HCT116 (cell line): Measurements from ENCODE around the gene MMEL1. TPM values are rescaled to one million over a fixed set of nuclear protein-coding genes. Genes with fewer than 3 reads are reported as not detected.

ENCODE experiments used
- ATAC-seq: fragments of 200-7000 bp; cut with Tn5 transposase; 2 replicates; pipeline ENCODE4 v1.9.1; 2020; ENCODE audit warnings: mild to moderate bottlenecking, moderate library complexity
- BruUV-seq: library from RNA; stranded (reverse); fragments of 400-500 nt; replicated peaks from 2 replicates; lab custom pipeline; 2021; lab: Mats Ljungman, UMichigan
- CTCF ChIA-PET: fragments of 300-600 bp; sonication (Branson Sonifier 250); formaldehyde crosslinking; loops from one replicate; lab custom pipeline; 2021; ENCODE audit warnings: antibody characterized with exemption; lab: Charles Lee
- POLR2A ChIA-PET: fragments of 300-600, 350-600 bp; sonication (Branson Sonifier 250); formaldehyde crosslinking; loops from one replicate; lab custom pipeline; 2021; ENCODE audit warnings: antibody characterized with exemption; lab: Charles Lee
- RAD21 ChIA-PET, 2 experiments: fragments of 300-600 bp; sonication (Branson Sonifier 250); formaldehyde crosslinking; loops; one replicate each; lab custom pipeline; 2023; ENCODE audit warnings: low total read pairs in 2 of 2; ENCODE audit not compliant: uncharacterized antibody in 2 of 2, unreplicated experiment in 2 of 2, low non-redundant PET in 1 of 2; lab: Charles Lee
- DNase-seq: peaks from one replicate; pipeline ENCODE4 v3.0.0-alpha.2; 2010; ENCODE audit warnings: low read depth, low spot score
- H2AFZ ChIP-seq: fragments of 200-600 bp; shearing (Covaris generic), sonication (generic); 2 replicates; pipeline ENCODE4 v1.6.1; 2017; ENCODE audit warnings: low read depth, mixed run types, mixed read lengths, antibody characterized with exemption, low read length; ENCODE audit not compliant: poor library complexity, severe bottlenecking
- H3K27ac ChIP-seq: 2 replicates; pipeline ENCODE4 v1.5.1; 2012; ENCODE audit warnings: low read depth, low read length
- H3K27me3 ChIP-seq: fragments of 200-600 bp; sonication (generic); 2 replicates; pipeline ENCODE4 v1.6.1; 2016; ENCODE audit warnings: mixed run types, low read length, mixed read lengths; ENCODE audit not compliant: insufficient read depth
- H3K36me3 ChIP-seq, 2 experiments: fragments of 200-500 bp in 1 of 2; fragments of 200-600 bp in 1 of 2; sonication (Bioruptor generic) in 1 of 2; sonication (generic) in 1 of 2; 2 replicates each; pipeline versions ENCODE4 v1.5.1 to v1.6.1; 2014 to 2016; ENCODE audit warnings: low read length in 2 of 2, inconsistent platforms in 1 of 2, mixed read lengths in 1 of 2, mixed run types in 1 of 2; ENCODE audit not compliant: insufficient read depth in 2 of 2, control insufficient read depth in 1 of 2
- H3K4me1 ChIP-seq, 2 experiments: fragments of 200-600 bp in 1 of 2; sonication (generic) in 1 of 2; 2 replicates each; pipeline versions ENCODE4 v1.5.1 to v1.6.1; 2012 to 2017; ENCODE audit warnings: low read length in 2 of 2, inconsistent platforms in 1 of 2, mild to moderate bottlenecking in 1 of 2, mixed read lengths in 1 of 2, mixed run types in 1 of 2, moderate library complexity in 1 of 2; ENCODE audit not compliant: insufficient read depth in 2 of 2, control insufficient read depth in 1 of 2
- H3K4me2 ChIP-seq: fragments of 200-600 bp; sonication (generic); 2 replicates; pipeline ENCODE4 v1.6.1; 2017; ENCODE audit warnings: mixed run types, low read length, mixed read lengths
- H3K4me3 ChIP-seq, 2 experiments: fragments of 200-600 bp in 1 of 2; sonication (generic) in 1 of 2; replicated peaks in 1 of 2; 2 replicates each; pipeline ENCODE4 v1.5.1; 2011 to 2016; ENCODE audit warnings: low read length in 2 of 2, control low read depth in 1 of 2, low read depth in 1 of 2, mild to moderate bottlenecking in 1 of 2, mixed read lengths in 1 of 2, mixed run types in 1 of 2
- H3K79me2 ChIP-seq: fragments of 200-600 bp; sonication (generic); 2 replicates; pipeline ENCODE4 v1.6.1; 2017; ENCODE audit warnings: mild to moderate bottlenecking, mixed run types, low read length, moderate library complexity, mixed read lengths; ENCODE audit not compliant: insufficient read depth
- H3K9ac ChIP-seq: fragments of 200-600 bp; sonication (generic); 2 replicates; pipeline ENCODE4 v1.6.1; 2016; ENCODE audit warnings: low read length, mixed read lengths
- H3K9me2 ChIP-seq: fragments of 200-600 bp; sonication (generic), shearing (Covaris generic); 2 replicates; pipeline ENCODE4 v1.6.1; 2017; ENCODE audit warnings: mixed run types, mild to moderate bottlenecking, moderate library complexity; ENCODE audit not compliant: insufficient read depth
- H3K9me3 ChIP-seq, 2 experiments: fragments of 200-500 bp in 1 of 2; fragments of 200-600 bp in 1 of 2; sonication (Bioruptor generic) in 1 of 2; sonication (generic) in 1 of 2; 2 replicates each; pipeline ENCODE4 v1.6.1; 2014 to 2017; ENCODE audit warnings: low read length in 2 of 2, mixed read lengths in 2 of 2, inconsistent platforms in 1 of 2, low read depth in 1 of 2, mild to moderate bottlenecking in 1 of 2, mixed run types in 1 of 2, moderate library complexity in 1 of 2; ENCODE audit not compliant: control insufficient read depth in 1 of 2, insufficient read depth in 1 of 2
- H4K20me1 ChIP-seq: fragments of 200-600 bp; sonication (generic), shearing (Covaris generic); 2 replicates; pipeline ENCODE4 v1.6.1; 2017; ENCODE audit warnings: mixed run types, mild to moderate bottlenecking, moderate library complexity; ENCODE audit not compliant: insufficient read depth
- CTCF ChIP-seq, 3 experiments: fragments of 200-600 bp in 1 of 3; sonication (generic) in 1 of 3; IDR thresholded peaks in 2 of 3; conservative IDR thresholded peaks in 1 of 3; 2 replicates each; pipeline ENCODE4 v1.5.1; 2012 to 2017; ENCODE audit warnings: low read depth in 2 of 3, low read length in 2 of 3, antibody characterized with exemption in 1 of 3, borderline replicate concordance in 1 of 3, control low read depth in 1 of 3, mild to moderate bottlenecking in 1 of 3, mixed read lengths in 1 of 3, mixed run types in 1 of 3, moderate library complexity in 1 of 3; ENCODE audit not compliant: insufficient read depth in 1 of 3
- FOSL1 ChIP-seq: IDR thresholded peaks from 2 replicates; pipeline ENCODE4 v1.6.1; 2012; ENCODE audit warnings: low read depth
- POLR2AphosphoS5 ChIP-seq: IDR thresholded peaks from 2 replicates; pipeline ENCODE4 v1.6.1; 2011; ENCODE audit warnings: mild to moderate bottlenecking, low read depth, low read length, moderate library complexity
- SP1 ChIP-seq: IDR thresholded peaks from 2 replicates; pipeline ENCODE4 v1.6.1; 2012; ENCODE audit warnings: low read depth
- ZFX ChIP-seq: fragments of 450-650 bp; IDR thresholded peaks from 2 replicates; pipeline ENCODE4 v1.6.1; 2017
- ZNF274 ChIP-seq: fragments of 200-500 bp; sonication (Bioruptor generic); IDR thresholded peaks from 2 replicates; pipeline ENCODE4 v1.6.1; 2014; ENCODE audit warnings: mild to moderate bottlenecking, low read depth, low read length, inconsistent platforms
- intact Hi-C: fragments of 100-400 bp; cut with micrococcal nuclease; formaldehyde crosslinking; loops from 2 replicates; pipeline ENCODE4 v1.10.0; 2022
- total RNA-seq: library from RNA; stranded (reverse); gene quantifications from one replicate; pipeline ENCODE4 v1.2.1, GENCODE V29; 2021; ENCODE audit not compliant: unreplicated experiment

The MMEL1 gene
- total RNA-seq, 1 experiment from 2014 or later: 2.7 TPM

GRCh38 chr1:2640626-2641025 is 7.8 kb upstream of the MMEL1 start (continued):
- no peak for TF ChIP-seq ZFX
- no peak for TF ChIP-seq SP1
- TF ChIP-seq CTCF (IDR thresholded peaks at IDR 0.05 in 2 of 3, conservative IDR thresholded peaks at IDR 0.05 in 1 of 3; ENCODE audit: borderline replicate concordance in 1 of 3, insufficient read depth in 1 of 3, low read depth in 2 of 3, low read length in 2 of 3): no peak
- TF ChIP-seq FOSL1: no peak

GRCh38 chr1:2639607-2640521 is 7.0 kb upstream of the MMEL1 start:
- Histone ChIP-seq H2AFZ (no peak overlapping the region), H3K4me3 (no peak overlapping the region), H3K9me3 (peaks cover 0 to 6% of the 10 kb centered on the region in 2 experiments; a peak in 2 of 4 replicates), H4K20me1 (no peaks in the 10 kb centered on the region), H3K79me2 (peaks cover 13% of the 10 kb centered on the region; the same call in 1 of the 2 replicates), H3K36me3 (no peaks in the 10 kb centered on the region), H3K9ac (no peak overlapping the region), H3K27me3 (no peaks in the 10 kb centered on the region), H3K4me2 (no peak overlapping the region), H3K27ac (no peak overlapping the region), H3K9me2 (no peaks in the 10 kb centered on the region), H3K4me1 (peaks cover 6 to 28% of the 10 kb centered on the region in 2 experiments; a peak in 3 of 4 replicates)
- ChIA-PET CTCF (no interaction called here), RAD21 (no interaction called here), POLR2A (no interaction called here)
- ATAC-seq (no peak), DNase-seq (no peak)
- TF ChIP-seq POLR2AphosphoS5: peak; percentile 12; the same call in 1 of the 2 replicates
- TF ChIP-seq ZNF274: no peak
- intact Hi-C loops: loop anchor here (5.0 kb wide), 1 partner anchor 228 kb away; the partner anchor contains the start of gene PEX10
- TSS peak; percentile 16 for BruUV-seq
